ENCODE data around the gene BTN3A1. TPM values are rescaled to one million over a fixed set of nuclear protein-coding genes. Genes with fewer than 3 reads are reported as not detected.

BTN3A1 gene
- total and polyA plus RNA-seq, 2 of the 13 experiments (the other 11 are each of a cell fraction or from before 2014, with no cell fraction given), result 13.3 to 14.0 TPM

GRCh38 chr6:26430787-26431186 lies 28.7 kb downstream of the BTN3A1 start (continued):
- no peak for TF ChIP-seq E2F2 (CRISPR knock-in tag; IDR thresholded peaks at IDR 0.05; ENCODE audit: borderline replicate concordance)
- TF ChIP-seq ZNF282 (IDR thresholded peaks at IDR 0.05; ENCODE audit: partially characterized antibody), result no peak
- TF ChIP-seq ZNF891 (CRISPR knock-in tag; IDR thresholded peaks at IDR 0.05), result no peak
- TF ChIP-seq FOXA3 (CRISPR knock-in tag; IDR thresholded peaks at IDR 0.05), result no peak
- no peak for TF ChIP-seq ZNF142 (CRISPR knock-in tag; IDR thresholded peaks at IDR 0.05)
- TF ChIP-seq SIN3B (IDR thresholded peaks at IDR 0.05; ENCODE audit: low read length), result no peak
- TF ChIP-seq GATAD2A (CRISPR knock-in tag; IDR thresholded peaks at IDR 0.05), result no peak
- no peak for TF ChIP-seq THAP8 (CRISPR knock-in tag; IDR thresholded peaks at IDR 0.05; ENCODE audit: borderline replicate concordance)
